HG02759 (cell line): ENCODE data around the gene CCDC28B.
A peak's percentile ranks its signal among the peaks of the same experiment; 100 is the strongest.
"Not testable (repeated sequence)": the region's sequence is repeated elsewhere in the genome, so short reads cannot be mapped to it uniquely, and the experiment has no call there.

ENCODE experiments used
- ATAC-seq: cut with Tn5 transposase; IDR thresholded peaks from one replicate; pipeline ENCODE4 v1.9.1; 2021; ENCODE audit warnings: mild to moderate bottlenecking, moderate library complexity; ENCODE audit not compliant: unreplicated experiment

CCDC28B gene

DNA sequence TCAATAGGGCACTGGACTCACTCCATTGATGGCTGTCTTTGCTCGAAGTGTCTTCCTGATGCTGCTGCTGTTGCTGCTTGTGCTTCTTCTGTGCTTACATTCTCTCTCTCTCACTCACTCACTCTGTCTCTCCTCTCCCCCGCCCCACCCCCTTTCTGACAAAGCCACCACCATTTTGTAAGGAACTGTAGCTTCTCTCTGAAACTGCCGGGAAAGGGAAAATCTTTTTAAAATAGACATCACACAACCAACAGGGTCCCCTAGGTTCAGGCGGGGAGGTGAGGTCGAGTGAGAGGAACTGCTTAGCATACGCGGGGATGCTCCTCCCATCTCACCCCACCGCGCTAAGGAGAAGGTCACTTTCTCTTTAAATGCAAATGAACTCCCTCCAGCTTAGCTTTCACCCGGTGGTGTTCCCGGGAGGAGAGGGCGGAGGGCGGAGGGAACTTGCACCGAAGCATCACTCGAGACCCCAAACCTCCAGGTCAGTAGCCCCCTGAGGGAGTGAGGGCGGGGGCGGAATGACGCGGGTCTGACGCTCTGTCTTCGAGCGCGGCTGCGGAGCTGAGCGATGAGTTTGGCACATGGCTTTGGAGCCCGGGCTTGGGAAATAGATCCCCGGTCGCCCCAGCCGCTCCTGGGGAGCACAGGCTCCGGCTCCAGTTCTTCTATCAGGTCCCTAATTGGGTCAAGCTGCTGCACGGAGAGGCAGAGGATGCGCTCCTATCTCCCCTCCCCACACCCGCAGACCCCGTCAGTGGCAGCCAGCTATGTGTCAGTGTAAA lies at the start of gene CCDC28B:
CCDC28B (plus strand) TSS at position 370 of the 785 bp plus-strand sequence. CDS start 1,341 bp downstream, outside the sequence.
- ATAC-seq = peak; percentile 31

DNA sequence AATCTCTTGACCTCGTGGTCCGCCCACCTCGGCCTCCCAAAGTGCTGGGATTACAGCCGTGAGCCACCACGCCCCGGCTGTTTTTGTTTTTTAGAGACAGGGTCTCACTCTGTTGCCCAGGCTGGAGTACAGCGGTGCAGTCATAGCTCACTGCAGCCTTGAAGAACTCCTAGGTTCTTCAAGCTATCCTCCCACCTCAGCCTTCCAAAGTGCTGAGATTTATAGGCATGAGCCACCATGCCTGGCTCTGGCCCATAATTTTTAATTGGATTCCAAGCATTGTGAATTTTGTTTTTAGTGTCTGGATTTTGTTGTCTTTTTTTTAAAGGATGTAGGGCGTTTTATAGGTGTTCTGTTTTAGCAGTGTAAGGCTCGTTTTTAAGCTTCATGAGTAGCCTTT lies 49.5 kb upstream of the CCDC28B start:
- no peak for ATAC-seq

DNA sequence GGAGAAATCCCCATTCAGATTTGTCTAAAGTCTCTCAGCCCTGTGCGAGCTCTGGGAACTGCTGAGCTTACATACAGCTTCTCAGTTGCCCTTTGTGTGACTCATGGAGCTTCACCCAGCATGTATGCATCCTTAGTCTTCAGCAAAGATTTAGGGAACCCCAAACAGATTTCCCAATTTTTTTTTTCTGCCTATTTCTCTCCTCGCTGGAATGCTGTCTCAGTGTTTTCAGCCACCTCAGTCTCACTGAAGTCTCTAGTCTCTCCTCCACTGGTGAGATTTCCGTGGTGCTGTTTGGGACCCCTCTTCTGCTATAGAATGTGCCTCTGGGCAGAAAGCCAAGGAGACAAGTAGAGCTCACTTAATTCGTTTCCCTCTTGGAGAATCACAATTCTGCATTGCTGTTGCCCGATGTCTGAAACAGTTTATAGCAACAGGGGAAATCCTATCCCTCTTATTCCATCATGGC lies 49.0 kb upstream of the CCDC28B start:
- no peak for ATAC-seq

GRCh38 chr1:32159189-32159588 lies 41.2 kb upstream of the CCDC28B start:
- peak; percentile 43 for ATAC-seq

DNA sequence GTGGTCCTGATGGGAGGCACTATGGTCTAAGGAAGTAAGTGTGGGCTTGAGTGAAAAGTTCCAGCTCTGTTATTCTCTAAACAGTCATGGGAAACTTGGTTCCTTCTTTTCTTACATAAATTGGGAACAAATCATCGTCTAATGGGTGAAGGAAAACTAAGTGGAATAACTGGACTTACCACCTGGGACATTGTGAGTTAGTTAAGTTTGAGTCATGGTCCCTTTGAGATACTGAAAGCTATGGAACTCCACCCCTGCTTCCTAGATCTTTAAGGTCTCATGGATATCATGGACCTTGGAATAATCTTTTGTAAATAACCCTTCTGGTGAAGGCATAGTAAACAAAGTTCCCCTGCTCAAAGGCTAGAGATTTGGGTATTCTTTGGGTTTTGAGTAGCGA lies 37.0 kb upstream of the CCDC28B start:
- ATAC-seq = no peak

GRCh38 chr1:32165633-32166032 lies 34.8 kb upstream of the CCDC28B start:
- not testable (repeated sequence) for ATAC-seq

- no peak for ATAC-seq
Observed at GRCh38 chr1:32170991-32171390, 29.4 kb upstream of the CCDC28B start.

- no peak for ATAC-seq
Observed at GRCh38 chr1:32172621-32173245, 27.7 kb upstream of the CCDC28B start.

- ATAC-seq = no peak
Observed at GRCh38 chr1:32178380-32179192, 21.8 kb upstream of the CCDC28B start.

DNA sequence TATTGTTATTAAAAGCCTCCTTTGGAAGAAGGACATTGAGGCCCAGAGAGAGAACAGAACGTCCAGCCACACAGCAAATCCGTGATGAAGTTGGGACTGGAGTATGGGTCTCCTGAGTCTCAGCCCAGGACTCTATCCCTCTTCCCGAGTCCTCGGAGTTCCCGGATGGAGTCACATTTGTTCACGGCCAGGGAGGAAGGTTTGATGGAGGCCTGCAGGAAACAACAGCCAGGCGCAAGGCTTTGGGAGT lies 21.3 kb upstream of the CCDC28B start:
- ATAC-seq = no peak

DNA sequence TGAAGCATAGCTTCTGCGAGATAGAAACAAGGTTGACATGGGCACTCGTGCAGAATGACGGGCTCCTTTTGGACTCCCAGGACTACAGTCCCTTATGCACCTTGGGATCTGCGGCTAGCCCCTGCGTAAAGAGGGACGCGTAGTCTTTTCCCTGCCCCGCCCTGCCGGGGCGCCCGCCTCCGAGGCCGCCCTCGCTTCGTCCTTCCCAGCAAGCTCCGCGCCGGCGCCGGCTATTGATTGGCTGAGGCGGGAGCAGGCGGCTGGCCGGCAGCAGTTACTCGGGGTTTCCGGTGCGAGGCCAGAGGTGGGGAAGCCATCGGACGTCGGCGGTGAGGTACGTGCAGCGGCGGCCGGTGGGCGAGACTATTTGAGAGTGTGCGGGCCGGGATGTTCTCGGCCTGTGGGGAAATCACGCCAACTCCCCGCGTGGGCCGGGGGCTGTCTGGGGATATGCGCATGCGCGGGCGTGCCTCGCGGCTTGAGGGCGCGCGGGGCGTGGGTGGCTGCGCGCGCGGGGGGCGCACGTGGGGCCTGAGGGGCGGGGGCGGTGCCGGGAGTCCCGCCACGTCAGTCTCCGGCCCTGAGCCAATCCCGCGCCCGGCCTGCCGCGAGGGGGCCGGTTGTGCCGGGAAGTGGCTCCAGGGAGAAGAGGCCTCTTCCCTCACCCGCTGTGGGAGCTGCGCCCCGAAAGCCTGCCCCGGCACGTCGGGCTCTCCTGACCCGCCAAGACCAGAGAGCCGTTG lies 20.8 kb upstream of the CCDC28B start, which contains the start of gene TXLNA:
TXLNA (plus strand) TSS at position 233 of the 743 bp plus-strand sequence. CDS start 671 bp downstream, outside the sequence.
- ATAC-seq = peak; percentile 90

- no peak for ATAC-seq
Observed at GRCh38 chr1:32180186-32181060, 20.0 kb upstream of the CCDC28B start.

DNA sequence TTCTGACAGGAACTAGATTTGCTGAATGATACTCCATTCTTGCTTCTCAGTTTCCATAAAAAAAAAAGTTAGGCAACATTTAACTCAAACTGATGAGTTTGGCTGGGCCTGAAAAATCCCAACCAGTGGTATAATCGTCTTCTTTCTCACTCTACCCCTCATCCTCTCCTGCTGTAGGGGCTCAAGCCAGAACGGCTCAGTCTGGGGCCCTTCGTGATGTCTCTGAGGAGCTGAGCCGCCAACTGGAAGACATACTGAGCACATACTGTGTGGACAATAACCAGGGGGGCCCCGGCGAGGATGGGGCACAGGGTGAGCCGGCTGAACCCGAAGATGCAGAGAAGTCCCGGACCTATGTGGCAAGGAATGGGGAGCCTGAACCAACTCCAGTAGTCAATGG lies 19.3 kb upstream of the CCDC28B start:
- no peak for ATAC-seq

- ATAC-seq = no peak
Observed at GRCh38 chr1:32181563-32181962, 18.8 kb upstream of the CCDC28B start.

GRCh38 chr1:32182060-32182459 lies 18.3 kb upstream of the CCDC28B start:
- no peak for ATAC-seq

- no peak for ATAC-seq
Observed at GRCh38 chr1:32184650-32185049, 15.7 kb upstream of the CCDC28B start.

DNA sequence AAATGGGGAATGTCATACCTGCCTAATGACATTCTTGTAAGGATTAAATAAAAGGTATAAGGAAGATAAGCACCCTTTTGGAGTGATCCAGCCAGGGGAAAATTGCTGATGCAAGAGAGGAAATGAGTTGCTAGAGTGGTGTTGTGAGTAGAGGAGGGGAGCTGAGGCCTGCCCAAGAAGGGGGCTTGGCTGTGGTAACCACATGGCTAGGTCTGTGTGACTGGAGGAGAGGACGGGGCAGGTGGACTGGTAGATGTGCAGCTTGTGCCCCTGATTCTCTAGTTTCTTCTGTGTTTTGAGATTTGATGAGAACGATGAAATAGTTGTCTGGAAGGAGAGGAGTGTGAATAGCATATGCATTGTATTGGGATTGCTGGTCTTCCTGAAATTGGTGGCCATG lies 14.3 kb upstream of the CCDC28B start:
- no peak for ATAC-seq

GRCh38 chr1:32186491-32186890 lies 13.9 kb upstream of the CCDC28B start:
- ATAC-seq = no peak

DNA sequence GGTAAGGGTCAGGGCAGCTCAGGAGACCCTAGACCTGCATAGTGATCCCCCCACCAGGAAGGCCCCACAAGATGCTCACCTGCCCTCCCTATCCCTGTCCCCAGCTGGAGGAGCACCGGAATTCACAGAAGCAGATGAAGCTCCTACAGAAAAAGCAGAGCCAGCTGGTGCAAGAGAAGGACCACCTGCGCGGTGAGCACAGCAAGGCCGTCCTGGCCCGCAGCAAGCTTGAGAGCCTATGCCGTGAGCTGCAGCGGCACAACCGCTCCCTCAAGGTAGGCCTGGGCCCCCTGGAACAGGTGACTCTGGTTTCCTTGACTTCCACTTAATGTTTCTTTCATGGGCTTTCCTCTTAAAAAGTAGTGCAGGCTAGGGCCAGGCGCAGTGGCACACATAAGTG lies 12.5 kb upstream of the CCDC28B start:
- ATAC-seq = no peak
